Trophoblast cell (in vitro differentiated cells and primary cell): ENCODE results near the gene LENG8.

Source experiments
- DNase-seq, 2 donors: peaks; one replicate each; pipeline ENCODE4 v3.0.0-alpha.2; 2016
- H2AFZ ChIP-seq: 2 replicates; pipeline ENCODE4 v1.6.1; 2013; ENCODE audit warnings: low read length, moderate library complexity, mild to moderate bottlenecking; ENCODE audit not compliant: insufficient read depth, poor library complexity
- H2AK5ac ChIP-seq: 2 replicates; pipeline ENCODE4 v1.6.1; 2013; ENCODE audit warnings: mild to moderate bottlenecking, low read length
- H2BK120ac ChIP-seq: 2 replicates; pipeline ENCODE4 v1.6.1; 2013; ENCODE audit warnings: low read length, mild to moderate bottlenecking, moderate library complexity; ENCODE audit not compliant: insufficient read depth, poor library complexity
- H2BK12ac ChIP-seq: 2 replicates; pipeline ENCODE4 v1.6.1; 2013; ENCODE audit warnings: mild to moderate bottlenecking, low read length, moderate library complexity
- H2BK5ac ChIP-seq: 2 replicates; pipeline ENCODE4 v1.6.1; 2013; ENCODE audit warnings: low read length, low read depth, moderate library complexity, mild to moderate bottlenecking; ENCODE audit not compliant: poor library complexity
- H3K14ac ChIP-seq: 2 replicates; pipeline ENCODE4 v1.6.1; 2013; ENCODE audit warnings: mild to moderate bottlenecking, low read length
- H3K18ac ChIP-seq: 2 replicates; pipeline ENCODE4 v1.6.1; 2013; ENCODE audit warnings: mild to moderate bottlenecking, low read length
- H3K23ac ChIP-seq: 2 replicates; pipeline ENCODE4 v1.6.1; 2013; ENCODE audit warnings: low read length
- H3K27ac ChIP-seq: 2 replicates; pipeline ENCODE4 v1.5.1; 2013; ENCODE audit warnings: low read depth, mild to moderate bottlenecking, inconsistent platforms, low read length, moderate library complexity
- H3K27me3 ChIP-seq: 2 replicates; pipeline ENCODE4 v1.6.1; 2013; ENCODE audit warnings: inconsistent platforms, mild to moderate bottlenecking, low read length, moderate library complexity; ENCODE audit not compliant: insufficient read depth
- H3K36me3 ChIP-seq, 2 experiments: 1 replicate in 1 of 2; 2 replicates in 1 of 2; pipeline ENCODE4 v1.6.1; 2013; ENCODE audit warnings: low read length in 2 of 2, mild to moderate bottlenecking in 2 of 2, moderate library complexity in 1 of 2; ENCODE audit not compliant: insufficient read depth in 2 of 2, control insufficient read depth in 1 of 2
- H3K4ac ChIP-seq: 2 replicates; pipeline ENCODE4 v1.6.1; 2013; ENCODE audit warnings: low read depth, mild to moderate bottlenecking, low read length, moderate library complexity
- H3K4me1 ChIP-seq, 2 experiments: 1 replicate in 1 of 2; 2 replicates in 1 of 2; pipeline ENCODE4 v1.6.1; 2013; ENCODE audit warnings: low read length in 2 of 2, mild to moderate bottlenecking in 2 of 2, moderate library complexity in 1 of 2; ENCODE audit not compliant: insufficient read depth in 2 of 2, control insufficient read depth in 1 of 2
- H3K4me2 ChIP-seq: 2 replicates; pipeline ENCODE4 v1.6.1; 2013; ENCODE audit warnings: inconsistent platforms, mild to moderate bottlenecking, low read length, moderate library complexity
- H3K4me3 ChIP-seq: 2 replicates; pipeline ENCODE4 v1.5.1; 2013; ENCODE audit warnings: mild to moderate bottlenecking, low read depth, low read length, inconsistent platforms
- H3K79me1 ChIP-seq: one replicate; pipeline ENCODE4 v1.6.1; 2013; ENCODE audit warnings: low read length
- H3K79me2 ChIP-seq: 2 replicates; pipeline ENCODE4 v1.6.1; 2013; ENCODE audit warnings: low read length, mild to moderate bottlenecking; ENCODE audit not compliant: control insufficient read depth, insufficient read depth, poor library complexity
- H3K9ac ChIP-seq: 2 replicates; pipeline ENCODE4 v1.6.1; 2013; ENCODE audit warnings: mild to moderate bottlenecking, low read length
- H3K9me3 ChIP-seq: 2 replicates; pipeline ENCODE4 v1.6.1; 2013; ENCODE audit warnings: low read depth, mild to moderate bottlenecking, control low read depth, inconsistent platforms, low read length; ENCODE audit not compliant: insufficient read depth
- H4K12ac ChIP-seq: 2 replicates; pipeline ENCODE4 v1.6.1; 2013; ENCODE audit warnings: low read depth, mild to moderate bottlenecking, low read length, moderate library complexity
- H4K8ac ChIP-seq: 2 replicates; pipeline ENCODE4 v1.6.1; 2013; ENCODE audit warnings: low read depth, mild to moderate bottlenecking, low read length, moderate library complexity
- H4K91ac ChIP-seq: one replicate; pipeline ENCODE4 v1.6.1; 2013; ENCODE audit warnings: low read depth, mild to moderate bottlenecking, low read length, moderate library complexity
- WGBS: extraction: QIAGEN DNeasy Blood & Tissue Kit; methylation state at CpG from one replicate; pipeline ENCODE4 v1.1.7; 2013; ENCODE audit warnings: missing lambda C conversion rate; ENCODE audit not compliant: insufficient read length, insufficient coverage; ENCODE audit errors: extremely low coverage; 5-methylcytosine and 5-hydroxymethylcytosine counted together

The LENG8 gene

GRCh38 chr19:54424660-54425381, 24.2 kb upstream of the LENG8 start:
- Histone ChIP-seq H3K79me2 (no peaks in the 10 kb centered on the region), H3K4me2 (no peak overlapping the region), H2BK12ac (no peak overlapping the region), H3K18ac (no peak overlapping the region), H3K36me3 (no peaks in the 10 kb centered on the region), H2AK5ac (no peak overlapping the region), H4K8ac (no peak overlapping the region), H2BK120ac (no peak overlapping the region), H3K4me3 (no peak overlapping the region), H3K4me1 (peaks cover 5 to 17% of the 10 kb centered on the region in 2 experiments), H3K27me3 (peaks cover 8% of the 10 kb centered on the region), H3K9me3 (peaks cover 2% of the 10 kb centered on the region), H3K27ac (no peak overlapping the region), H4K12ac (no peak overlapping the region), H3K9ac (no peak overlapping the region), H3K14ac (no peak overlapping the region), H2BK5ac (no peak overlapping the region), H3K23ac (no peak overlapping the region), H2AFZ (no peak overlapping the region), H3K4ac (no peak overlapping the region), H3K79me1 (no peaks in the 10 kb centered on the region), H4K91ac (no peak overlapping the region)
- DNase-seq: no peak
- no CpG with 5 or more reads among the region's 36 CpGs for WGBS

DNA sequence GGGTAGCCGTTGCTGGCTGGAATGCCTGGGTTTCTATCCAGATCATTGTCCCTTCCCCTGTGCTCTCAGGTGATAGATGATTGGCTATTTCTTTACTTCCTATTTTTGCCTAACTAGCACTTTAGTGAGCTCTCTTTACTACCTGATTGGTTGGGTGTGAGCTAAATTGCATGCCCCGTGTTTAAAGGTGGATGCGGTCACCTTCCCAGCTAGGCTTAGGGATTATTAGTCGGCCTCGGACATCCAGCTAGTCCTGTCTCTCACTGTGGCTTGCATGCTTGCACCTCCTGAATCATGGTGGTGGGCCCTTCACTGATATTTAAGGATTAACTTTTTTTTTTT, 23.6 kb upstream of the LENG8 start:
- Histone ChIP-seq H3K27ac (no peak overlapping the region), H2BK12ac (no peak overlapping the region), H4K8ac (no peak overlapping the region), H2BK5ac (no peak overlapping the region), H2BK120ac (no peak overlapping the region), H2AFZ (no peak overlapping the region), H3K79me2 (no peaks in the 10 kb centered on the region), H3K4me1 (peaks cover 5 to 13% of the 10 kb centered on the region in 2 experiments), H3K4me2 (no peak overlapping the region), H3K18ac (no peak overlapping the region), H4K12ac (no peak overlapping the region), H3K27me3 (peaks cover 4% of the 10 kb centered on the region), H3K9ac (no peak overlapping the region), H3K36me3 (no peaks in the 10 kb centered on the region), H3K4ac (no peak overlapping the region), H2AK5ac (no peak overlapping the region), H3K23ac (no peak overlapping the region), H4K91ac (no peak overlapping the region), H3K14ac (no peak overlapping the region), H3K9me3 (peaks cover 2% of the 10 kb centered on the region), H3K79me1 (no peaks in the 10 kb centered on the region), H3K4me3 (no peak overlapping the region)
- WGBS: no CpG with 5 or more reads among the region's 5 CpGs
- DNase-seq: no peak

DNA sequence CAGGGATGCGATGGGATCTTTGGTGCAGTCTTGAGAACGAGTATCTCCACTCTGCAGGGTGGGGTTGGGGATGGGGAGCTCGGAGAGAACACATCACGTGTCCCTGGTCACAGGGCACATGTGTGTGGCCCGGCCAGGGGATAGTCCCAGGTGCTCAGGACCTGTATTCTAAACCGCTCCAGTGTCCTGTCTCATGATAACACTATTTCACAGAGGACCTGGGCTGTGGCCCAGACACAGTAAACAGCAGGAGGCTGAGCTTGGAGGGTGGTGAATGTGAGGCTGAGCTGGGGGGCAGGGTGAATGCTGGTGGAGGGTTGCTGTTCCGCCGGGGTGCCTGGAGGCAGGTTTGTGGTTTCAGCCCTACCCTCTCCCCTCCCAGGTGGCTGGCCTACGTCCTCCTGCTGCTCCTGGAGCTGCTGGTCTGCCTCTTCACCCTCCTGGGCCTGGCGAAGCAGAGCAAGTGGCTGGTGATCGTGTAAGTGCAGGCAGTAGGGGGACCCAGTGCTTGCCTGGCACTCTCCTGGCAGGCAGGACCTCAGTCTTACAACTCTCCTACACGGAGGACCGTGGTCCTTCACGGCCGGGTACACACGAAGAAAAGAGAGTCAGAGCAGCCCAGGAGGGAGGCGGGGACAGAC, 22.6 kb upstream of the LENG8 start:
- no peak overlapping the region for H2BK5ac ChIP-seq
- no peak overlapping the region for H2AK5ac ChIP-seq
- no peaks in the 10 kb centered on the region for H3K27me3 ChIP-seq
- no peak overlapping the region for H2BK12ac ChIP-seq
- peak overlapping the region; percentile 16 for H3K18ac ChIP-seq
- H2AFZ ChIP-seq: no peak overlapping the region
- H3K4me3 ChIP-seq: no peak overlapping the region
- H3K4me2 ChIP-seq: no peak overlapping the region
- no peaks in the 10 kb centered on the region for H3K79me2 ChIP-seq
- no CpG with 5 or more reads among the region's 17 CpGs for whole genome bisulfite sequencing
- H3K36me3 ChIP-seq: no peaks in the 10 kb centered on the region
- no peak overlapping the region for H3K9ac ChIP-seq
- no peak overlapping the region for H4K12ac ChIP-seq
- H2BK120ac ChIP-seq: no peak overlapping the region
- no peak overlapping the region for H4K8ac ChIP-seq
- H3K79me1 ChIP-seq: no peaks in the 10 kb centered on the region
- peaks cover 5 to 15% of the 10 kb centered on the region in 2 experiments for H3K4me1 ChIP-seq
- H3K9me3 ChIP-seq: no peaks in the 10 kb centered on the region
- H3K27ac ChIP-seq: peak overlapping the region; percentile 36
- H3K14ac ChIP-seq: no peak overlapping the region
- no peak overlapping the region for H4K91ac ChIP-seq
- no peak overlapping the region for H3K4ac ChIP-seq
- H3K23ac ChIP-seq: no peak overlapping the region
- peak; percentile 30 to 65 for DNase-seq

GRCh38 chr19:54427586-54427985, 21.4 kb upstream of the LENG8 start:
- WGBS: no CpG with 5 or more reads among the region's 11 CpGs
- Histone ChIP-seq H3K14ac (no peak overlapping the region), H3K9me3 (no peaks in the 10 kb centered on the region), H3K27ac (no peak overlapping the region), H4K91ac (no peak overlapping the region), H2BK120ac (no peak overlapping the region), H3K79me2 (no peaks in the 10 kb centered on the region), H4K12ac (no peak overlapping the region), H3K79me1 (no peaks in the 10 kb centered on the region), H3K9ac (no peak overlapping the region), H2BK12ac (no peak overlapping the region), H3K18ac (no peak overlapping the region), H2AK5ac (no peak overlapping the region), H3K36me3 (no peaks in the 10 kb centered on the region), H3K4me1 (peaks cover 7 to 24% of the 10 kb centered on the region in 2 experiments), H2AFZ (no peak overlapping the region), H4K8ac (no peak overlapping the region), H3K23ac (no peak overlapping the region), H2BK5ac (no peak overlapping the region), H3K27me3 (no peaks in the 10 kb centered on the region), H3K4me2 (no peak overlapping the region), H3K4me3 (no peak overlapping the region), H3K4ac (no peak overlapping the region)
- DNase-seq: no peak
